Panc1 (cell line): ENCODE results near the gene VSTM2A. TPM values are rescaled to one million over a fixed set of nuclear protein-coding genes. Genes with fewer than 3 reads are reported as not detected.

ENCODE experiments used
- ATAC-seq: fragments of 200-7000 bp; cut with Tn5 transposase; 2 replicates; pipeline ENCODE4 v1.9.1; 2020; ENCODE audit warnings: mild to moderate bottlenecking, moderate library complexity
- BruUV-seq: library from RNA; stranded (reverse); fragments of 400-500 nt; replicated peaks from 2 replicates; lab custom pipeline; 2021; lab: Mats Ljungman, UMichigan
- CTCF ChIA-PET: fragments of 300-600 bp; sonication (Branson Sonifier 250); formaldehyde crosslinking; loops from one replicate; lab custom pipeline; 2022; ENCODE audit warnings: antibody characterized with exemption; lab: Charles Lee
- POLR2A ChIA-PET: fragments of 300-600 bp; sonication (Branson Sonifier 250); formaldehyde crosslinking; loops from one replicate; lab custom pipeline; 2022; ENCODE audit warnings: antibody characterized with exemption; lab: Charles Lee
- DNase-seq: peaks from one replicate; pipeline ENCODE4 v3.0.0-alpha.2; 2010; ENCODE audit warnings: low read depth, low spot score
- H3K27ac ChIP-seq: 2 replicates; pipeline ENCODE4 v1.5.1; 2011; ENCODE audit warnings: mild to moderate bottlenecking, low read length, inconsistent platforms
- H3K27me3 ChIP-seq: fragments of 200-500 bp; sonication (Bioruptor generic); 2 replicates; pipeline ENCODE4 v1.6.0; 2014; ENCODE audit warnings: low read length, inconsistent platforms; ENCODE audit not compliant: control insufficient read depth, insufficient read depth
- H3K36me3 ChIP-seq: fragments of 200-500 bp; sonication (Bioruptor generic); 2 replicates; pipeline ENCODE4 v1.5.1; 2014; ENCODE audit warnings: inconsistent platforms, mild to moderate bottlenecking, low read length, moderate library complexity; ENCODE audit not compliant: control insufficient read depth, insufficient read depth
- H3K4me1 ChIP-seq: 2 replicates; pipeline ENCODE4 v1.5.1; 2011; ENCODE audit warnings: inconsistent platforms, mild to moderate bottlenecking, low read length, moderate library complexity; ENCODE audit not compliant: control insufficient read depth, insufficient read depth
- H3K4me3 ChIP-seq, 2 experiments: 2 replicates each; pipeline ENCODE4 v1.5.1; 2011 to 2012; ENCODE audit warnings: low read depth in 2 of 2, low read length in 2 of 2, mild to moderate bottlenecking in 2 of 2, inconsistent platforms in 1 of 2, moderate library complexity in 1 of 2
- H3K9me3 ChIP-seq: fragments of 200-500 bp; sonication (Bioruptor generic); 2 replicates; pipeline ENCODE4 v1.5.1; 2014; ENCODE audit warnings: low read depth, mild to moderate bottlenecking, inconsistent platforms, low read length, moderate library complexity; ENCODE audit not compliant: control insufficient read depth, insufficient read depth
- POLR2AphosphoS5 ChIP-seq: IDR thresholded peaks from 2 replicates; pipeline ENCODE4 v1.6.1; 2012; ENCODE audit warnings: mild to moderate bottlenecking, low read depth, low read length, moderate library complexity
- SIN3A ChIP-seq: IDR thresholded peaks from 2 replicates; pipeline ENCODE4 v1.6.1; 2012; ENCODE audit warnings: low read depth, mild to moderate bottlenecking, low read length, moderate library complexity, borderline replicate concordance; ENCODE audit not compliant: insufficient read depth
- TCF7L2 ChIP-seq: IDR thresholded peaks from 2 replicates; pipeline ENCODE4 v1.6.1; 2011; ENCODE audit warnings: mild to moderate bottlenecking, low read depth, low read length, inconsistent platforms
- in situ Hi-C: cut with HindIII; loops from 2 replicates; pipeline ENCODE4 v1.10.0; 2016; ENCODE audit warnings: low sequenced_read_pairs, low pct_unique_long_range_greater_than_20kb
- intact Hi-C: fragments of 100-400 bp; cut with micrococcal nuclease; formaldehyde crosslinking; loops from one replicate; pipeline ENCODE4 v1.10.0; 2022; ENCODE audit not compliant: unreplicated experiment
- total RNA-seq: library from RNA; stranded (reverse); gene quantifications from one replicate; pipeline ENCODE4 v1.2.1, GENCODE V29; 2021; ENCODE audit not compliant: unreplicated experiment
- TF ChIP-seq, protein P1 (sequence below): fragments of 450-650 bp; IDR thresholded peaks from 2 replicates; pipeline ENCODE4 v1.5.1; 2017; ENCODE audit warnings: mild to moderate bottlenecking
- TF ChIP-seq, protein P2 (sequence below), 2 experiments: IDR thresholded peaks; 2 replicates each; pipeline ENCODE4 v1.6.1; 2011 to 2012; ENCODE audit warnings: low read depth in 2 of 2, control low read depth in 1 of 2, low read length in 1 of 2, mild to moderate bottlenecking in 1 of 2, moderate library complexity in 1 of 2; ENCODE audit not compliant: insufficient read depth in 1 of 2

VSTM2A gene
- total RNA-seq, 1 experiment from 2014 or later, result not detected

- no peak for ATAC-seq
Measured at GRCh38 chr7:54581511-54581910, 39.3 kb downstream of the VSTM2A start.

DNA sequence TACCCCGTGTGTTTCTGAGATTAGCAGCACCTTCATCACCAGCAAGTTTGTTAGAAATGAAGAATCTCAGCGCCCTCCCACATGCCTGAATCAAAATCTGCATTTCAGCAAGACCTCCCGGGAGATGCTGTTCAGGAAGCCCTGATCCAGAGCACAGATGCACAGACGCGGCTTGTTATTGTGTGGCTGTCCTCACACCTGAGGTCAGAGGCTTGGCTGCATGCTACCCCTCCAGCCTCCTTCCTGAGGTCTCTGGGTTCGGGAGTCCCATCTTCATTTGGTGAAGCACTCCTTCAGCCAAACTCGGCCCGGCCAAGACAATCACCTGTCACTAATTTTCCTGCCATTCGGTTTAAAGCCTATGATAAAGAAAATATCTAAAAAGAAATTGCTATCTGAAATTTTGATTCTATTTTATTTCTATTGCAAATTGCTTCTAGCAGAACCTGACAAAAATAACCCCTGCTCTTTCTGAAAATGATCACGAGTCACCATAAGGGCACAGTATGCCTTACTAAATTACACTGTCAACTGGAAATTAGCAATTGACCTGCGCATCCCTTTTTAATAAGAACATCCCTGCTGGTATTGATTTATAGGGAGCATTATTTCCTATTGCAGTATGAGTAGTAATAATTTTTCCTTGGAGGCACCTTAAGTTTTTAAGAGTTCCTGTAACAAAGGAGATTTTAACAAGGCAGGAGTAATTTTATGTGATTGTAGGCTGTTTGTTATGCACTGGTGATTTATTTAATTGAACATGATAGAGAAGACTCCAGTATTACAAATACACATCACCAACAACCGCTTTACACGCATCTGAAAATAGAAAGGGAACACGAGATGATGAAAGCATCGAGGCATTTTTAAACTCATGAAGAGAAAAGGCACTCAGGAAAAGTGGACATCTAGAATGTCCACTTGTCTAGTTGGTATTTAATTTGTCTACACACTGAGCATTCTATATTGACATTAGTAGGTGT is 49.5 kb downstream of the VSTM2A start:
- no peak overlapping the region for H3K4me3 ChIP-seq
- H3K27me3 ChIP-seq, result no peaks in the 10 kb centered on the region
- ChIA-PET POLR2A (no interaction called here), CTCF (no interaction called here)
- H3K36me3 ChIP-seq, result no peaks in the 10 kb centered on the region
- intact Hi-C loops, result no loop called here
- no peak for DNase-seq
- H3K9me3 ChIP-seq, result no peaks in the 10 kb centered on the region
- BruUV-seq, result no TSS peak
- TF ChIP-seq SIN3A, result no peak
- TF ChIP-seq, protein P1, sequence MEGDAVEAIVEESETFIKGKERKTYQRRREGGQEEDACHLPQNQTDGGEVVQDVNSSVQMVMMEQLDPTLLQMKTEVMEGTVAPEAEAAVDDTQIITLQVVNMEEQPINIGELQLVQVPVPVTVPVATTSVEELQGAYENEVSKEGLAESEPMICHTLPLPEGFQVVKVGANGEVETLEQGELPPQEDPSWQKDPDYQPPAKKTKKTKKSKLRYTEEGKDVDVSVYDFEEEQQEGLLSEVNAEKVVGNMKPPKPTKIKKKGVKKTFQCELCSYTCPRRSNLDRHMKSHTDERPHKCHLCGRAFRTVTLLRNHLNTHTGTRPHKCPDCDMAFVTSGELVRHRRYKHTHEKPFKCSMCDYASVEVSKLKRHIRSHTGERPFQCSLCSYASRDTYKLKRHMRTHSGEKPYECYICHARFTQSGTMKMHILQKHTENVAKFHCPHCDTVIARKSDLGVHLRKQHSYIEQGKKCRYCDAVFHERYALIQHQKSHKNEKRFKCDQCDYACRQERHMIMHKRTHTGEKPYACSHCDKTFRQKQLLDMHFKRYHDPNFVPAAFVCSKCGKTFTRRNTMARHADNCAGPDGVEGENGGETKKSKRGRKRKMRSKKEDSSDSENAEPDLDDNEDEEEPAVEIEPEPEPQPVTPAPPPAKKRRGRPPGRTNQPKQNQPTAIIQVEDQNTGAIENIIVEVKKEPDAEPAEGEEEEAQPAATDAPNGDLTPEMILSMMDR, result no peak
- TF ChIP-seq POLR2AphosphoS5, result no peak
- TF ChIP-seq, protein P2, sequence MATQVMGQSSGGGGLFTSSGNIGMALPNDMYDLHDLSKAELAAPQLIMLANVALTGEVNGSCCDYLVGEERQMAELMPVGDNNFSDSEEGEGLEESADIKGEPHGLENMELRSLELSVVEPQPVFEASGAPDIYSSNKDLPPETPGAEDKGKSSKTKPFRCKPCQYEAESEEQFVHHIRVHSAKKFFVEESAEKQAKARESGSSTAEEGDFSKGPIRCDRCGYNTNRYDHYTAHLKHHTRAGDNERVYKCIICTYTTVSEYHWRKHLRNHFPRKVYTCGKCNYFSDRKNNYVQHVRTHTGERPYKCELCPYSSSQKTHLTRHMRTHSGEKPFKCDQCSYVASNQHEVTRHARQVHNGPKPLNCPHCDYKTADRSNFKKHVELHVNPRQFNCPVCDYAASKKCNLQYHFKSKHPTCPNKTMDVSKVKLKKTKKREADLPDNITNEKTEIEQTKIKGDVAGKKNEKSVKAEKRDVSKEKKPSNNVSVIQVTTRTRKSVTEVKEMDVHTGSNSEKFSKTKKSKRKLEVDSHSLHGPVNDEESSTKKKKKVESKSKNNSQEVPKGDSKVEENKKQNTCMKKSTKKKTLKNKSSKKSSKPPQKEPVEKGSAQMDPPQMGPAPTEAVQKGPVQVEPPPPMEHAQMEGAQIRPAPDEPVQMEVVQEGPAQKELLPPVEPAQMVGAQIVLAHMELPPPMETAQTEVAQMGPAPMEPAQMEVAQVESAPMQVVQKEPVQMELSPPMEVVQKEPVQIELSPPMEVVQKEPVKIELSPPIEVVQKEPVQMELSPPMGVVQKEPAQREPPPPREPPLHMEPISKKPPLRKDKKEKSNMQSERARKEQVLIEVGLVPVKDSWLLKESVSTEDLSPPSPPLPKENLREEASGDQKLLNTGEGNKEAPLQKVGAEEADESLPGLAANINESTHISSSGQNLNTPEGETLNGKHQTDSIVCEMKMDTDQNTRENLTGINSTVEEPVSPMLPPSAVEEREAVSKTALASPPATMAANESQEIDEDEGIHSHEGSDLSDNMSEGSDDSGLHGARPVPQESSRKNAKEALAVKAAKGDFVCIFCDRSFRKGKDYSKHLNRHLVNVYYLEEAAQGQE (IDR thresholded peaks at IDR 0.05; ENCODE audit: insufficient read depth in 1 of 2, low read depth in 2 of 2, low read length in 1 of 2), result no peak
- no peak for TF ChIP-seq TCF7L2
- no peak overlapping the region for H3K27ac ChIP-seq
- ATAC-seq, result no peak
- H3K4me1 ChIP-seq, result no peaks in the 10 kb centered on the region
- in situ Hi-C loops, result no loop called here

More at GRCh38 chr7:54581511-54581910, 39.3 kb downstream of the VSTM2A start:
- in situ Hi-C loops (no loop called here), intact Hi-C loops (no loop called here)
- Histone ChIP-seq H3K9me3 (no peaks in the 10 kb centered on the region), H3K4me3 (no peak overlapping the region), H3K4me1 (no peaks in the 10 kb centered on the region), H3K27me3 (no peaks in the 10 kb centered on the region), H3K27ac (no peak overlapping the region), H3K36me3 (no peaks in the 10 kb centered on the region)
- DNase-seq, result no peak
- ChIA-PET CTCF (no interaction called here), POLR2A (no interaction called here)
- TF ChIP-seq POLR2AphosphoS5 (no peak), SIN3A (no peak), TCF7L2 (no peak)
- TF ChIP-seq, protein P1, result no peak
- TF ChIP-seq, protein P2 (IDR thresholded peaks at IDR 0.05; ENCODE audit: insufficient read depth in 1 of 2, low read depth in 2 of 2, low read length in 1 of 2), result no peak
- no TSS peak for BruUV-seq
